Activated T-helper 1 cell treated with anti-CD3 and anti-CD28 coated beads, Interleukin-12 subunit alpha, Interleukin-12 subunit beta, Interleukin-2, Interleukin-4 antibody, amounts not matched to agents 30 ng/mL and 10 ng/mL and 1 ng/mL, durations not matched to agents 14 hours and 24 hours and 36 hours (primary cell): Measurements from ENCODE around the gene FEZF1. TPM values are rescaled to one million over a fixed set of nuclear protein-coding genes. Genes with fewer than 3 reads are reported as not detected.

Experiments used
- total RNA-seq: library from RNA; stranded (reverse); gene quantifications from 2 replicates; pipeline ENCODE4 v1.2.3, GENCODE V29; 2022

Gene FEZF1
- total RNA-seq, 1 donor from 2014 or later, result not detected

Other genes starting within 250 kb of the FEZF1 start
- 1.0 TPM in 2 replicates for gene AASS, start 160.5 kb downstream of the FEZF1 start, total RNA-seq